Glomerular visceral epithelial cell (primary cell): Measurements from ENCODE around the gene KIAA1671.

Experiments
- DNase-seq: peaks from one replicate; pipeline ENCODE4 v3.0.0-alpha.2; 2016; ENCODE audit errors: extremely low spot score

Gene KIAA1671

GRCh38 chr22:25039754-25040153, 87.2 kb downstream of the KIAA1671 start:
- DNase-seq = no peak

GRCh38 chr22:25045159-25045558, 92.6 kb downstream of the KIAA1671 start:
- no peak for DNase-seq

- no peak for DNase-seq
These were observed 95.6 kb downstream of the KIAA1671 start for GRCh38 chr22:25048071-25048470.

GRCh38 chr22:25048659-25049647, 96.4 kb downstream of the KIAA1671 start:
- peak; percentile 58 for DNase-seq

DNA sequence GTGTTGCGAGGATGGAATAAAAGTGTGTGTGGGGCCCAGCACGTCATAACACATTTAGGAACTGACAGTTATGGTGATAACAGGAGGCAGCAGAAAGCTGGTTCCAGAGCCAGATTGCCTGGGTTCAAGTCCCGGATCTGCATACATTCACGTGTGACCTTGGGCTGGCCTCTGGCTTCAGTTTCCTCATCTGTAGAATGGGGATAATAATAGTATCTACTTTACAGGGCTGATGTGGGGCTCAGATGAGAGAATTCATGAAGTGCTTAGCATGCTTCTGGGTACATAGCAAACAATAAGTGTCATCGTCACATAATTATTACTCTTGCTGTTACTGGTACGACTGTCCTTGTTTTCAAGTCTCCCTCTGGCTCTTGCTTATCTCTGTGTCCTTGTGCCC, 97.3 kb downstream of the KIAA1671 start:
- DNase-seq = no peak

GRCh38 chr22:25050566-25050965, 98.0 kb downstream of the KIAA1671 start:
- no peak for DNase-seq

GRCh38 chr22:25051073-25051472, 98.6 kb downstream of the KIAA1671 start:
- no peak for DNase-seq

- DNase-seq = no peak
These were observed 99.6 kb downstream of the KIAA1671 start for GRCh38 chr22:25051983-25052710.

DNA sequence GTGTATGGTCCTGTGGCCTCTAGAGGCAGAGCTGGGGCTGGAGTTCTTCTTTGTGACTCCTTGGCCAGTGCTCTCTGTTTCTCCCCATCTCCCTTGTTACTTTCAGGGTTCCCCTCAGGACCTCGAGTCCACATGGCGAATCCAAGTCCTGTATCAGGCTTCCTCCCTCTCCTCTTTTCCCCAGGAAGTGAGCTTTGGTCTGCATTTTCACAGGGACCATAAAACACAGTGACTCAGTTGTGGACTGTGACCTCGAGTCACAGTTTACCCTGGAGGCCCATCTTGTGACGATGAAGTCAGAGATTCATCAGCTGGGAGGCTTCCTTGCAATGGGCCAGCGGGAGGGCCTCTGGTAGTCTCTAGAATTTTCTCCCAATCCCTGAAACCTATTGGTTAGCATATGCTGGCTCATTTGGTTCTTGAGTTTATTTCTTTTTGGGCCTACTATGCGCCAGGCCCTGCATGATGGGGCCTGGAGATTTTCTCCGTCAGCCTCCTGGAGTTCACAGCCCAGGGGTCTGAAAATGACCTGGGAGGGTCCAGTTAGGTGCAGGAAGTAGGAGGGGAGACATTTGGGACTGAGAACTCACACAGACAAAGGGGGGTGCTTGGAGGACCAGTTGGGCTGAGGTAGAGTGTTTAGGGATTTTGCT, 100.8 kb downstream of the KIAA1671 start:
- DNase-seq = no peak

DNA sequence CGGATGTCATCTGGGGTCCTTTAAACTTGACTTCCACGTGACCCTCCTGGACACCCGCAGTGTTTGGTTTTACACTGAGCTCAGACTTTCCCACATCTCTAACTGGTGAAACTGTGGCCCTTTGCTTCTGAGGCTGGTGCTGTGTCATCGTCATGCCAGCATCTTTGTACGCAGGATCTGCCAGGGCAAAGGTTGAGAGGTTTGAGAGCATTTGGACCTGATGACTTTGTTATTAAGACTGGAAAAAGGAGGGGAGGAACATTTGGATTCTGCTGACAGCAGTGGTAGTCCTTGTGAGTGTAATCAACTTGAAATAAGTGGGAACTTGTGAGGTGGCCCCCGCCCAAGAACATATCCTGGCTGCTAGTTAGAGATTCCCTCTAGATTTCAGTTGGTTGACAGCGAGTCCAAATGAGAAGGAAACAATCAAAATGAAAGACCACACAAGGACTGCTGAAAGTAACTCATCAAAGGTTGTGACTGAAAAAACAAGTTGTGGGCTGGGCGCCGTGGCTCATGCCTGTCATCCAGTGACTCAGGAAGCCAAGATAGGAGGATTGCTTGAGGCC, 102.5 kb downstream of the KIAA1671 start:
- no peak for DNase-seq

- DNase-seq = peak; percentile 62
These were observed 104.7 kb downstream of the KIAA1671 start for GRCh38 chr22:25057013-25057881.

DNA sequence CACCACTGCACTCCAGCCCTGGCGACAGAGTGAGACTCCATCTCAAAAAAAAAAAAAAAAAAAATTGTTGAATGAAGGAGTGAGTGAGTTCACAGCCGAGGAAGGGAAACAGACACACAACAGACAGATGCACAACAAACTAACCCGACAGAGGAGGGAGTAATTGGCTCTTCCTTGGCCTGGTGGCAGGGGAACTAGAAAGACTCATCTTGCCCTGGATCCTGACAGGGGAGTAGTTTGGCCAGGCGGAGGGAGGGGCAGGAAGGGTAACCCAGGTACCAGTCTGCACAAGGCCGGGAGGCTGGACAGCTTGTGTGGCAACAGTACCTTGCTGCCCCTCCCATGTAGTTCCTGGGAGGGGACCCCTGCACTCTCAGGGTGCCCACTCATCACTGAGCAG, 106.9 kb downstream of the KIAA1671 start:
- DNase-seq = no peak

GRCh38 chr22:25060522-25061071, 108.1 kb downstream of the KIAA1671 start:
- no peak for DNase-seq

- DNase-seq = no peak
These were observed 108.6 kb downstream of the KIAA1671 start for GRCh38 chr22:25061134-25061533.

DNA sequence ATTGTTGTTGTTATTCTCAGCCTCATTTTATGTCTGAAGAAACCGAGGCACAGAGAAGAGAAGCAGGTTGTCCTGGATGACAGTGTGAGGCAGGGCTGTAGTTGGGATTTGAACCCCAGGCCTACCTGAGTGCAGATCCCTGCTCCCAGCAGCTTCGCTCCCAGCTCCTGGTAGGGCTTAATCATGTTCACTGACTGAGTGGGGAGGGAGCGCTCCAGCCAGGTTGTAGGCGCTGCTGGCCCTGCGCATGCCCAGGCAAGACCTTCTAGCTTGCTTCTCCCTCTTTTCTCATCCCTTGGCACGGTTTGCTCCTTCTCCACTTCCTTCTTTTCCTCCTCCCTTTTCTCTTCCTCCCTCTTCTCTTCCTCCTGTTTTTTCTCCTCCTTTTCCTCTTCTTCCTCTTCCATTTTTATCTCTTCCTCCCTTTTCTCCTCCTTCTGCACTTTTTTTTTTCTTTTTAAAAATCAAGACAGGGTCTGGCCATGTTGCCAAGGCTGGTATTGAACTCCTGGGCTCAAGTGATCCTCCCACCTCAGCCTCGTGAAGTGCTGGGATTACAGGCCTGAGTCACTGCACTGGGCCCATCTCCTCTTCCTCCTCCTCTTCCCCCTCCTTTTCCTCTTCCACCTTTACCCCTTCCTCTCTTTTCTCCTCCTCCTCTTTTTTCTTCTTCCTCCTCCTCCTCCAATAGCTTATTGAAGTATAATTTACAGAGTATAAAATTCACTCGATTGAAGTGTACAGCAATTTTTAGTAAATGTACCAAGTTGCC, 109.3 kb downstream of the KIAA1671 start:
- no peak for DNase-seq

DNA sequence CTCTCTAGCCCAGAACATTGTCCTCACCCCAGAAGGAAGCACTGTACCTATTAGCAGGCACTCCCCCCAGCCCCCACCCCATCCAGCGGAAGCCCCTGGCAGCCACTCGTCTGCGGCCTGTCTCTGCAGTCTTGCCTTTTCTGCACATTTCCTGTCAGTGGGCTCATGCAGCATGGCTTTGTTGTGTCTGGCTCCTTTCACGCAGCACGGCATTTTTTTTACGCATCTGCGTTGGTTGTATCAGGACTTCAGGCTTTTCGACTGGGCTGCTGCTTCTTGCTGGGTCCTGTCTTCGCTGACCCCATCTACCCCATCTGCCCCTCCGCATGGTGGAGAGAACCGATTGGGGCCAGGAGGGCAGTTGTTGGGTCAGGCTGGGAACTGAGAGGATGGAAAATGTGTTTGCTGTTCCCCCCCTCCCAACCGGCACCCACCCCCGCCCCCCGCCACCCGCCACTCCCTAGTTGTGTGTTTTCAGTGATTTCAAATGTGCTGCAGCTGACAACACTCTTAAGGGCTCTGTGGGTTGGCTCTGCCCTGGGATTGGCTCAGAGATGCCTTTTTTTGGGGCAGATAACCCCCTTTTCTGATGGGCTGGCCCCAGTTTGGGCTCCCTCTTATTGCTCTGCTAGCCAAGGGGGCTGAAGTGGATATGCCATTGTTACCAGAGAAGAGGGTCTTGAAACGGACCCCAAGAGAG, 110.0 kb downstream of the KIAA1671 start:
- DNase-seq = no peak

DNA sequence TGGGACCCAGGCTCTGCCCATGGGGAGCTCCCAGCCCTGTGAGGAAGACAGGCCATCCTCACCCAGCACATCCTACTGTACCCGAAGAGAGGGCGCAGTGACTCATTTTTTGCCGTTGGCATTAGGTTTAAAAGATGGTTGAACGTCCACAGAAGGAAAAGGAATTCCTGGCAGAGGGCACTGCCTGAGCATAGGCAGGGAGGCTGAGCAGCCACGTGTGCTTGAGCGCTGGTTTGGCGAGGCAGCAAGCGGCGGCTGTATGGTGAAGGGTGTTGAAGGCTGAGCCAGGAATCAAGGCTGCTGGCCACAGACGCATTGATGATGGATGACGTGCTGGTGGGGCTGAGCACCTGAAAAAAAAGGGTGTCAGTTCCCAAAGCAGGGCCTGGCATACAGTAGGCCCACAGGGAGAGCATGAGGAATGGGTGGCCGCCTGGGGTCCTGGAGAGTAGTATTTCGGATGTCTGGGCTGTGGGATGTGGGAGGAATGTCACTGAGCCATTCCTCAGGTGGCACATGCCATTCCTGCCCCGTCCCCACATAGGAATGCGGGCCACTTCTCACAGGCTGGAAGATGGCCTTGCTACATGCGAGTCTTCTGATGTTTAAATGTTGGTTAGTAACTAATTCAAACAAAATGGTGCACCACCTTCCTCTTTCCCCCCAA, 112.5 kb downstream of the KIAA1671 start:
- no peak for DNase-seq

DNA sequence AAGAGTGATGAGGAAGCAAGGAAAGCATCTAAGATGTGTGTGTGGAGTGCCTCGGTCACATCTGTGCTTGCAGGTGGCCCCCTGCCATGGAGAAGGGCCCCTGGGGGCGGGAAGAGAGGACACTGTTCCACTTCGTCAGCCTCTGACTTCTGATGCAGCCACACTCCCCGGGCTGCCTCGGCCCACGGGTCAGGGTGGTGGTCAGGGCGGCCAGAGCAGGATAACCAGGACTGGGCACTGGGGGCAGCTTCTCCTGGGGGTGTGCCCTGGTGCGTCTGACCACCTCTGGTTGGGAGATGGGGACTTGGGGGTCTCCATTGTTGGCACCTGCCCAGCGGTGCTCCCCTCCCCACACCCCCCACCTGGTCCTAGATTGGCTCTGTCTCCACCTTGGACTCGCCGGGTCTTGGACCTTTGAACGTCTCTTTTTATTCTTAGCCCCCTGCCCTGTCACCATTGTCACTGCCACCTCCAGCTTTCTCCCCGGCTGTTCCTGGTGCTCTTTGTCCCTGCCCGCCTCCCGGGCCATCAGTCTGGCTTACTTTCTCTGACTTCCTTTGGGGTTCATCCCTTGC, 114.4 kb downstream of the KIAA1671 start:
- no peak for DNase-seq
